OCI-LY3 (cell line): ENCODE results near the gene GPBAR1.

ENCODE experiments used
- EZH2phosphoT487 ChIP-seq: fragments of 200-600 bp; shearing (Covaris generic); IDR thresholded peaks from 2 replicates; pipeline ENCODE4 v1.6.1; 2018; ENCODE audit warnings: antibody characterized with exemption, mixed run types, low read depth
- TF ChIP-seq, protein P1 (sequence below): fragments of 200-600, 300-600 bp; sonication (generic); IDR thresholded peaks from 2 replicates; pipeline ENCODE4 v1.5.1; 2014; ENCODE audit warnings: antibody characterized with exemption, low read length, low read depth

DNA sequence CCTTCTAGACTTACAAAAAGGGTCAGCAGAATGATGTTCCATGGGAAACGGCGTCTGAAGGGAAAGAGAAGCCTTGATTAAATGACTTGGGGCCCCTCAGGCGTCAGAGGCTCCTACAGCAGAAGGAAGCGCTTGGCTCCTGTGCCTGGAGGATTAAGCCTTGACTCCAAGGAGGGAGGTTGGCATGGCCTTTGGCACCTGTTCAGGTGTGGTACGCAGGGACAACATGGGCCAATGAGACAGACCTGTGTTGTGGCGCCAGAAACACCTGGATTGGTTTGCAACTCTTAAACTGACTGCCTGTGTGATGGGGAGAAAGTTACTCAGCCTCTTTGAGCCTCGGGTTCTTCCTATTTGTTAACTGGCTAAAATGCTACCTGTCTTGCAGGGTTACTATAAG lies 17.1 kb downstream of the GPBAR1 start:
- TF ChIP-seq, protein P1, sequence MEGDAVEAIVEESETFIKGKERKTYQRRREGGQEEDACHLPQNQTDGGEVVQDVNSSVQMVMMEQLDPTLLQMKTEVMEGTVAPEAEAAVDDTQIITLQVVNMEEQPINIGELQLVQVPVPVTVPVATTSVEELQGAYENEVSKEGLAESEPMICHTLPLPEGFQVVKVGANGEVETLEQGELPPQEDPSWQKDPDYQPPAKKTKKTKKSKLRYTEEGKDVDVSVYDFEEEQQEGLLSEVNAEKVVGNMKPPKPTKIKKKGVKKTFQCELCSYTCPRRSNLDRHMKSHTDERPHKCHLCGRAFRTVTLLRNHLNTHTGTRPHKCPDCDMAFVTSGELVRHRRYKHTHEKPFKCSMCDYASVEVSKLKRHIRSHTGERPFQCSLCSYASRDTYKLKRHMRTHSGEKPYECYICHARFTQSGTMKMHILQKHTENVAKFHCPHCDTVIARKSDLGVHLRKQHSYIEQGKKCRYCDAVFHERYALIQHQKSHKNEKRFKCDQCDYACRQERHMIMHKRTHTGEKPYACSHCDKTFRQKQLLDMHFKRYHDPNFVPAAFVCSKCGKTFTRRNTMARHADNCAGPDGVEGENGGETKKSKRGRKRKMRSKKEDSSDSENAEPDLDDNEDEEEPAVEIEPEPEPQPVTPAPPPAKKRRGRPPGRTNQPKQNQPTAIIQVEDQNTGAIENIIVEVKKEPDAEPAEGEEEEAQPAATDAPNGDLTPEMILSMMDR: no peak
- no peak for TF ChIP-seq EZH2phosphoT487
